Bronchial epithelial cell (primary cell): ENCODE results near the gene ZSWIM8. TPM values are rescaled to one million over a fixed set of nuclear protein-coding genes. Genes with fewer than 3 reads are reported as not detected.

Experiments
- DNase-seq: peaks from one replicate; pipeline ENCODE4 v3.0.0-alpha.2; 2010; ENCODE audit warnings: low read depth
- FAIRE-seq: peaks from 2 replicates; lab custom pipeline; 2011; peaks lifted over from hg19 to GRCh38; lab: Jason Lieb, UNC
- H3K27me3 ChIP-seq: 2 replicates; pipeline ENCODE4 v1.5.1; 2011; ENCODE audit warnings: low read length; ENCODE audit not compliant: control insufficient read depth, insufficient read depth
- H3K36me3 ChIP-seq: 2 replicates; pipeline ENCODE4 v1.5.1; 2011; ENCODE audit warnings: low read length; ENCODE audit not compliant: control insufficient read depth, insufficient read depth
- H3K4me3 ChIP-seq: 2 replicates; pipeline ENCODE4 v1.5.1; 2011; ENCODE audit warnings: mild to moderate bottlenecking, low read depth, low read length, control low read depth
- CTCF ChIP-seq: IDR thresholded peaks from 2 replicates; pipeline ENCODE4 v1.5.1; 2011; ENCODE audit warnings: mild to moderate bottlenecking, moderate library complexity, low read length, control low read depth, inconsistent platforms; ENCODE audit not compliant: insufficient read depth, severe bottlenecking
- total RNA-seq: library from RNA; depleted of rRNA; stranded (reverse); fragments of >200 nt; gene quantifications from 2 replicates; pipeline ENCODE4 v1.2.1, GENCODE V29; 2014

ZSWIM8 gene
- total RNA-seq, 1 donor from 2014 or later, result 27.1 TPM

- H3K27me3 ChIP-seq, result no peaks in the 10 kb centered on the region
- no peak for TF ChIP-seq CTCF
- no peak for DNase-seq
- peaks cover 47% of the 10 kb centered on the region for H3K36me3 ChIP-seq
- no peak overlapping the region for H3K4me3 ChIP-seq
- FAIRE-seq, result no peak
These were observed 12.1 kb downstream of the ZSWIM8 start for GRCh38 chr10:73797324-73798025.

GRCh38 chr10:73798087-73798486 is 12.7 kb downstream of the ZSWIM8 start:
- Histone ChIP-seq H3K27me3 (no peaks in the 10 kb centered on the region), H3K36me3 (peaks cover 51% of the 10 kb centered on the region), H3K4me3 (no peak overlapping the region)
- FAIRE-seq (no peak), DNase-seq (no peak)
- TF ChIP-seq CTCF, result no peak

- Histone ChIP-seq H3K4me3 (no peak overlapping the region), H3K36me3 (peaks cover 47% of the 10 kb centered on the region), H3K27me3 (no peaks in the 10 kb centered on the region)
- DNase-seq (no peak), FAIRE-seq (no peak)
- no peak for TF ChIP-seq CTCF
These were observed 13.6 kb downstream of the ZSWIM8 start for GRCh38 chr10:73798927-73799560.

- no peak for TF ChIP-seq CTCF
- no peak for DNase-seq
- Histone ChIP-seq H3K4me3 (no peak overlapping the region), H3K27me3 (no peaks in the 10 kb centered on the region), H3K36me3 (peaks cover 42% of the 10 kb centered on the region)
- no peak for FAIRE-seq
These were observed 14.6 kb downstream of the ZSWIM8 start for GRCh38 chr10:73799899-73800559.

- no peak for TF ChIP-seq CTCF
- FAIRE-seq (no peak), DNase-seq (no peak)
- Histone ChIP-seq H3K36me3 (peaks cover 43% of the 10 kb centered on the region), H3K27me3 (no peaks in the 10 kb centered on the region), H3K4me3 (no peak overlapping the region)
These were observed 15.3 kb downstream of the ZSWIM8 start for GRCh38 chr10:73800560-73801252.
